ENCODE results near the gene GMPPA.

DNA sequence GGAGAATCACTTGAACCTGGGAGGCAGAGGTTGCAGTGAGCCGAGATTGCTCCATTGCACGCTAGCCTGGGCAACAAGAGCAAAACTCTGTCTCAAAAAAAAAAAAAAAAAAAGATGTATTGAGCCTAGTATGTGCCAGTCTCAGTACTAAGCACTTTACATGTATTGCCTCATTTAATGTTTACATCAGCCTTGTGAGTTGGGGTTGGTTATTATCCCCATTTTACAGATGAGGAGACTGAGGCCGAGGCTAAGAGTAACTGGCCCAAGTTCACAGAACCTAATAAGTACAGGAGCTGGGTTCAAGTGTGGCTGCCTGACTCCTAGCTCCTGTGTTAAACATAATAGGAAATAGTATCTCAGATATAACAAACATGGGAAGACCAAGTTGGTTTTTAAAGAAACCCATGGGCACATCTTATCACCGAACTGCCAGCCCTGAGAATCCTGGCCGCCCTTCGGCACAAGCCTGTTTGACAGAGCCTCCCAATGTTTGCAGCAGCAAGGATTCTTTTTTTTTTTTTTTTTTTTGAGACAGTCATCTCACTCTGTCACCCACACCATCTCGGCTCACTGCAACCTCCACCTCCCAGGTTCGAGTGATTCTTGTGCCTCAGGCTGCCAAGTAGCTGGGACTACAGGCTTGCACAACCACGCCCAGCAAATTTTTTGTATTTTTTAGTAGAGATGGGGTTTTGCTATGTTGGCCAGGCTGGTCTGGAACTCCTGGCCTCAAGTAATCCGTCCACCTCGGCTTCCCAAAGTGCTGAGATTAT is 24.2 kb upstream of the GMPPA start:
- no peak for TF ChIP-seq POLR2A (IDR thresholded peaks at IDR 0.05)
- TF ChIP-seq, protein P1, sequence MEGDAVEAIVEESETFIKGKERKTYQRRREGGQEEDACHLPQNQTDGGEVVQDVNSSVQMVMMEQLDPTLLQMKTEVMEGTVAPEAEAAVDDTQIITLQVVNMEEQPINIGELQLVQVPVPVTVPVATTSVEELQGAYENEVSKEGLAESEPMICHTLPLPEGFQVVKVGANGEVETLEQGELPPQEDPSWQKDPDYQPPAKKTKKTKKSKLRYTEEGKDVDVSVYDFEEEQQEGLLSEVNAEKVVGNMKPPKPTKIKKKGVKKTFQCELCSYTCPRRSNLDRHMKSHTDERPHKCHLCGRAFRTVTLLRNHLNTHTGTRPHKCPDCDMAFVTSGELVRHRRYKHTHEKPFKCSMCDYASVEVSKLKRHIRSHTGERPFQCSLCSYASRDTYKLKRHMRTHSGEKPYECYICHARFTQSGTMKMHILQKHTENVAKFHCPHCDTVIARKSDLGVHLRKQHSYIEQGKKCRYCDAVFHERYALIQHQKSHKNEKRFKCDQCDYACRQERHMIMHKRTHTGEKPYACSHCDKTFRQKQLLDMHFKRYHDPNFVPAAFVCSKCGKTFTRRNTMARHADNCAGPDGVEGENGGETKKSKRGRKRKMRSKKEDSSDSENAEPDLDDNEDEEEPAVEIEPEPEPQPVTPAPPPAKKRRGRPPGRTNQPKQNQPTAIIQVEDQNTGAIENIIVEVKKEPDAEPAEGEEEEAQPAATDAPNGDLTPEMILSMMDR (IDR thresholded peaks at IDR 0.05) = no peak

All from right lobe of liver (tissue), 4 donors.